ENCODE measurements around the gene TARBP1.
"Not testable (repeated sequence)": the region's sequence is repeated elsewhere in the genome, so short reads cannot be mapped to it uniquely, and the experiment has no call there.

TARBP1 gene

GRCh38 chr1:234507089-234507488, 28.1 kb upstream of the TARBP1 start:
- no peak for DNase-seq (ENCODE audit: low spot score)

- no peak for DNase-seq (ENCODE audit: low spot score)
These were observed 26.8 kb upstream of the TARBP1 start for GRCh38 chr1:234505769-234506102.

GRCh38 chr1:234504969-234505768, 26.2 kb upstream of the TARBP1 start:
- no peak for DNase-seq (ENCODE audit: low spot score)

DNA sequence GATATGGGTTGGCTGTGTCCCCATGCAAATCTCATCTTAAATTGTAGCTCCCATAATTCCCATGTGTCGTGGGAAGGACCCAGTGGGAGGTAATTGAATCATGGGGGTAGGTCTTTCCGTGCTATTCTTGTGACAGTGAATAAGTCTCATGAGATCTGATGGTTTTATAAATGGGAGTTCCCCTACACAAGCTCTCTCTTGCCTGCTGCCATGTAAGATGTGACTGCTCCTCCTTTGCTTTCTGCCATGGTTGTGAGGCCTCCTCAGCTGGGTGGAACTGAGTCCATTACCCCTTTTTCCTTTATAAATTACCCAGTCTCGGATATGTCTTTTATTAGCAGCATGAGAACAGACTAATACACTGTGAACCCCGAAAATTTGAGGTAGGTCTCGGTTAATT, 25.3 kb upstream of the TARBP1 start:
- DNase-seq (ENCODE audit: low spot score) = not testable (repeated sequence)

DNA sequence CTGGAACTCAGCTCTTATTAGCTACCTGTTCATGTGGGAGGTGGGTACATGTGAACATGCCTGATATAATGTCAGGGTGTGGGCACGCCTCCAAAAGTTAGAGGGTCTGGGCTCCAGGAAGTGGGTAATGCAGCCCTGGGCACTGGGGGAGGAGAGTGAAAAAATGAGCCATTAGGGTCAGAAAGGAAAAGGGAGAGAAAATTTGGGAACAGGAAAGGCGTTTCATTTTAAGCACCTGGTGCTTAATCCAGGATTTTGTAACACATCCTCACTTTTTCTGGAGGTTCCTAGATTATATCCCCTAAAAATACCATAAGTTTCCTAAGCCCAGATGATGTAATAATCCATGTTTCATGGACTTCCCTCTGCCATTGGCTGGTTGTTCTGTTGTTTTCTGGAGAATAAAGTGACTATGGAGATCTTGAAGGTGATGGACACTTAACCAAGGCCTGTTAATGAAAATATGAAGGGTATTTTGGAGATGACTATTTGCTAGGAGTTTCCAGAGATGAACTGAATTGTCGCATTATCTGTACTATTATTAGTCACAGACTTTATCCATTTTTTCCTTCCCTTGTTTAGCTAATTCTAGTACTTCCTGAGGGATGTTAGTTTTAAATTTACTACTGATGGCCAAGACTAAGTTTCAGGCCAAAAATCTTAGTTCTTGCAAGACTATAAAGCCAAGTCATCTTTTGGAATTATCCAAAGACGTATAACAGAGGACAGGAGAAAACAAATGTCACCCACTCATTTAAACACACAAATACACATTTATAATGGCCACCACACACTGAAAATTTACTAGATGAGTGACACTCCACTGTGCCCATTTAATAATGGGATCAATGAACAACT, 24.4 kb upstream of the TARBP1 start:
- DNase-seq (ENCODE audit: low spot score) = no peak

- no peak for DNase-seq (ENCODE audit: low spot score)
These were observed 23.8 kb upstream of the TARBP1 start for GRCh38 chr1:234502785-234503184.

DNA sequence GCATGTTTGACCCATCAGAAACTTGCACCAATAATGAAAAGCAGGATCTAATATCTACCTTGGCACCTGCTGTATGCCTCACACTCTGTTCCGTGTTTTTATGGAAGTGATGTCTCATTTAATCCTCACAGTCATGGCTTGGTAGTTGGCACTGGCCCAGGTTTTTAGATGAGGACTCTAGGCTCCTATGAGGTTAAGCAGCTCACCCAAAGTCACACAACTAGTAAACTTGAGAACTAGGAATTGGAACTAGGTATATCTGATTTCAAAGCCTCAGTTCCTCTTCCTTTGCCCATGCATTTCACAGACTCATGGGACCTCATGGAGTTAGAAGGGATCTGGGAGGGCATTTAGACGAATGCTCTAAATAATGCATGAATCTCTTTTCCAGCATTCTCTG, 21.3 kb upstream of the TARBP1 start:
- DNase-seq (ENCODE audit: low spot score) = peak; percentile 67

GRCh38 chr1:234499943-234500245, 20.9 kb upstream of the TARBP1 start:
- DNase-seq (ENCODE audit: low spot score) = no peak

DNA sequence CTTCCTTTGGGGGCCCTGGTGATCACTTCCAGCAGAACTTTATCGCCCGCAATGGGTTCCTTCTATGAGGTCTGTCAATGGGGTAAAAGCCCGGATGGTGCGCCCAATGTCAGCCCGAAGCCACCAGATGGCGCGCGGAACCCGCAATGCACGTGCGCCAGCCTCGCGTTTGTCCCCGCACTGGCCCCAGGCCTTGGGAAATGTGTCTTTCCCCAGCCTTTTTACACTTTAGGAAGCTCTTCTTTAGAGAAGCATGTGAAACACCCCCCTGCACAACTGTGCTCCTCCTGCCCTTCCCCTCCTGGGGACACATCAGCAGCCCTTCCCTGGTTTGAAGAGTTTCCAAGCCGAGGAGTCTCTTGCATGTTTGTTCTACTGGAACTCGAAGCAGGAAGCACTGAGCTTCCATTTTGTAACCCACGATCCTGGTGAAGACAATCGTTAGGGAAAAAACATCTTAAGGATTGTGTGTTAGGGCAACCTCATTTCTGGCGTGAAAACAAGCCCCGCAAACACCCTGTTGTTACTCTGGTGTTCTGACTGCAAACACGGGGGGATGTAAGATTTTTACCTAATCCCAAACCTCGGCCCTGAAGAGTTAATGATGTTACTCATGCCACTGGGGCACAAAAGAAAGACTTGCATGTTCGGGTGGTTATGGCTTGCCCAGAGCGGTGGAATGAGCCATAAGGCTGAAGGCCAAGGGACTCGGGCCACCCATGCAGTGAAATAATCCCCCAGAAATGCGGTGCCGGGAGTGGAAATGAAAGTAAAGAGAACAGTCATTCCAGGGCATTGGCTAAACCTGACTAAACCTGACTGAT, 20.4 kb upstream of the TARBP1 start:
- DNase-seq (ENCODE audit: low spot score) = peak; percentile 91

DNA sequence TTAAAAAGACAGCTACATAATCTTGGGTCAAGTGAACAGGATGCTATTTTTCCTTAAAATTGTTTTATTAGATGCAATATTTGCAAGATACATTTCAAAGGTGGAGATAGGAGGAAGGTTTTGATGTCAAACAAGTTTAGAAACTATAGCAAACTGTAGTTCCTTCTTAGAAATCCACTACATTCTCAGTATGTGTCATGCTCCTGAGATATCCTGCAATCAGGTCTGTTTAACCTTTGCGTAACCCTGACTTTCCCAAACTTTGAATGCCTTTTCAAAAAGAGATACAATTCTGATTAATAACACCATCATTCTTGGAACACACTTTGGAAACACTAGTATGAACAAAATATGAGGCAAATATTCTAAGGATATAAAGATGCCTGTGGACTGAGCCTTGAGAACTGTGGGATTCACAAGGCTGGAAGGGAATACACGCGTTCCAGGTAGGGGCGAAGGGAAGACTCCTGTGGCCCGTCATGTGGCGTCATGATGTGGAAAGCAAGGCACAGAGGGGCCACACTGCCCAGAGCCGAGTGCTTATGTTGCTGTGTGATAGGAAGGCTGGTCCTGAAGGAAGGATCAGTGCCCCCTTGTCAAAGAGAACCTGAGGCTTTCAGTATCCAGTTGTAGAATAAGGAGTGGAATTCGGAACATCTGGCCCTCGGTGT, 19.6 kb upstream of the TARBP1 start:
- DNase-seq (ENCODE audit: low spot score) = no peak

- no peak for DNase-seq (ENCODE audit: low spot score)
These were observed 18.6 kb upstream of the TARBP1 start for GRCh38 chr1:234497589-234497988.

DNA sequence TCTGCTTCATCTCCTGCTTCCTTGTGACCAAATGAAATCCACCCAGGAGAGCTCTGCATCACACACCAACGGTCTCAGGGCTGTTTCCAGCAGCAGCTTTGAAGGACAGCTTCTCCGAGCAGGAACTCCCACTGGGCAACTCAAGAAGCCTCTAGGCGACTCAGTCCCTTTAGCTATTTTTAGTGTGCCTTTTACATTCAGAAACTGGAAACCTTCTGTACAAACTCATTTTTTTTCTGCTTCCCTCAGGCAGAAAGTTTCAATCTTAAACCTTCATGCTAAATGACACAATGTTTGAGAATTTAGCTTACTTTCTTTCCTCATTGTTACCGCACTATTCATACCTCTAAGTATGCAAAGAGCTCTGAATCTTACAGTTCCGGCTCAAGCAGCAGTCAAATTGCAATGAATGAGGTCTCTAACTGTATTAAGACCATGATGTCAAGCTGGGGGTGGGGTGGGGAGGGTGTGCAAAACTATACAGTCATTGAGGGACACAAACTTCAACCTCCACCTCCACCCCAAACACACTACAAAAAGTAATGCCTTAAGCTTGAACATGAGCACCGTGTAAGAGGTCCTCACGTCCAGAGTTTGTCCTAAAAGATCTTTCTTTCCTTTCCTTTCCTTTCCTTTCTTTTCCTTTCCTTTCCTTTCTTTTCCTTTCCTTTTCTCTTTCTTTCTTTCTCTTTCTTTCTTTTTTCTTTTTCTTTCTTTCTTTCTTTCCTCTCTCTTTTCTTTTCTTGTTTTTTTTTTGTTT, 16.4 kb upstream of the TARBP1 start:
- no peak for DNase-seq (ENCODE audit: low spot score)

GRCh38 chr1:234494049-234494448, 15.1 kb upstream of the TARBP1 start:
- no peak for DNase-seq (ENCODE audit: low spot score)

- DNase-seq (ENCODE audit: low spot score) = no peak
These were observed 12.0 kb upstream of the TARBP1 start for GRCh38 chr1:234490793-234491479.

DNA sequence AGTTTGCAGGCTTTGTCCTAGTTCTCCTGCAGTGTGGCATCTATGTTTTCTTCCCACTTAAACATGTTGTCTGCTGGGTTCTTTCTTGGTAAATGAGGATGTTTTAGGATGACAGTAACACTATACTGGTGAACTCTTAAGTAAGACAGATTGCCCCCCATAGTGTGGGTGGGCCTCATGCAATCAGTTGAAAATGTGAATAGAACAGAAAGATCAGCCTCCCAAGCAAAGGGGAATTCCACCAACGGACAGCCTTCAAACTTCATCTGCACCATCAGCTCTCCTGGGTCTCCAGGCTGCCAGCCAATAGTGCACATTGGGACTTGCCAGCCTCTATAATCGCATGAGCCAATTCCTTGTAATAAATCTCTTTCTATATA, 10.7 kb upstream of the TARBP1 start:
- no peak for DNase-seq (ENCODE audit: low spot score)

GRCh38 chr1:234489007-234489697, 10.2 kb upstream of the TARBP1 start:
- DNase-seq (ENCODE audit: low spot score) = no peak

- peak; percentile 80 for DNase-seq (ENCODE audit: low spot score)
These were observed 9.4 kb upstream of the TARBP1 start for GRCh38 chr1:234488054-234489006.

DNA sequence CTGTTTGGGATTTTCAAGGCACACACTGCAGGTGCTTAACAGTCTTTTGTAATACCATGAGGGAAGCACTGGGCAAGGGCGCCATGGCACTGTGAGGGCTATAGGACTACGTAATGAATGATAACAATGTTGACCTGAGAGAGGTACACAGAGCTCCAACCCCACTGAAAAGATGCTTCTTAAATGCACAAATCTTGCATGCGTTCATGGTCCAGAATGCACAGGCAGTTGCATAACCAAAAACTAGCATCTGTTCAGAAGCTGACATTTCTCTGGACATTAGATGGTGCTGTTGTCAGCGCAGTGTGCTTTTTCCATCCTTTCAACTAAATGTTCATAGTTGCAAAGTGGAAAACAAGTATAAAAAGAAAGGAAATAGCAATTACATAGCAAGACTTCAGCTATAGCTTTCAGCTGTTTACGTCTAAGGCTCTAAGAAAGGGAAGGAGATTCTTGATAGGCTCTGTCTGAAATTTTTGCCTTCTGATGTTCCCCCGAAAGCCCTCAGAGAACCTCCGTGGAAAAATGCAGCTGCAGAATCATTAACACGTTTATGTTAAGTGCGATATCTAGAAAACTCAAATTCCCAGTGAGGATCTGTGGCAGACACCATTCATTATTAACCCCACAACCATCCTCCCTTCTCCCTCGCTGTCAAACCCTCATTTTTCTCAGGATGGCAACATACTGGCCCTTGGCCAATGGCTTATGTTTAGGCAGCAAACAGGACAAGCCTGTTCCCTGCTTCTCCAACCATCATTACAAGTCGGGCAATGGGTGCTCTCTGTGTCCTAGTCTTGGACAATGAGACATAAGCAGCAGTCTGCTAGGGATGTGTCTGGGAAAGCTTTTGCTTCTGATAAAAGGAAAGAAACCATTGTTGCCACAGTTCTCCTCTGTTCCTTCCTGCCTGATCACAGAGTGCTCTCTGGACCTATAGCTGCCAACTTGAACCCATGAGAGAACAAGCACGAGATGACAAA, 8.2 kb upstream of the TARBP1 start:
- DNase-seq (ENCODE audit: low spot score) = peak; percentile 77
